ENCODE data around the gene TLCD1. TPM values are rescaled to one million over a fixed set of nuclear protein-coding genes. Genes with fewer than 3 reads are reported as not detected.

TLCD1 gene
- total and polyA plus RNA-seq, 10 of the 15 experiments (the other 5 are each of a cell fraction or from before 2014, with no cell fraction given) = 2.9 to 19.8 (median 7.7) TPM

GRCh38 chr17:28743243-28744103, 17.4 kb upstream of the TLCD1 start, which contains the start of gene TRAF4 (continued):
- TF ChIP-seq BCLAF1 (IDR thresholded peaks at IDR 0.05) (peak; percentile 68; the same call in 1 of the 2 replicates), SMARCA5 (IDR thresholded peaks at IDR 0.05) (peak; percentile 84), DPF2 (IDR thresholded peaks at IDR 0.05) (peak; percentile 93; the same call in 1 of the 2 replicates), NR2C1 (IDR thresholded peaks at IDR 0.05) (peak; percentile 63), NKRF (conservative IDR thresholded peaks at IDR 0.05) (peak; percentile 85), MLLT1 (IDR thresholded peaks at IDR 0.05) (peak; percentile 60), ZNF207 (IDR thresholded peaks at IDR 0.05; ENCODE audit: borderline replicate concordance) (0 out of 2 replicates have a peak, but pooled peaks have one; percentile 13), JUNB (IDR thresholded peaks at IDR 0.05) (no peak), BRCA1 (IDR thresholded peaks at IDR 0.05; ENCODE audit: low read depth, low read length) (no peak), E4F1 (IDR thresholded peaks at IDR 0.05; ENCODE audit: borderline replicate concordance, partially characterized antibody) (peak; percentile 27), MEF2B (IDR thresholded peaks at IDR 0.05; ENCODE audit: partially characterized antibody, poor library complexity, severe bottlenecking) (peak; percentile 93), ZBED1 (IDR thresholded peaks at IDR 0.05; ENCODE audit: borderline replicate concordance) (peak; percentile 11; the same call in 1 of the 2 replicates), BCL11A (IDR thresholded peaks at IDR 0.05; ENCODE audit: low read depth, low read length) (no peak), ATF3 (IDR thresholded peaks at IDR 0.05; ENCODE audit: borderline replicate concordance, extremely low read depth, low read depth, low read length) (no peak), SP1 (IDR thresholded peaks at IDR 0.05; ENCODE audit: low read depth, low read length) (peak; percentile 84), RFX5 (IDR thresholded peaks at IDR 0.05; ENCODE audit: low read depth, low read length) (no peak), BCL3 (IDR thresholded peaks at IDR 0.05; ENCODE audit: borderline replicate concordance, insufficient read depth, low read depth, low read length, poor library complexity, severe bottlenecking) (peak; percentile 73), EED (IDR thresholded peaks at IDR 0.05; ENCODE audit: low read depth) (peak; percentile 45; the same call in 1 of the 2 replicates), NBN (IDR thresholded peaks at IDR 0.05) (peak; percentile 67)

All from GM12878 (cell line).